GM12864 (cell line): ENCODE data around the gene CNBP.

ENCODE experiments used
- DNase-seq: peaks from one replicate; pipeline ENCODE4 v3.0.0-alpha.2; 2011; ENCODE audit warnings: low read depth
- H3K4me3 ChIP-seq: 2 replicates; pipeline ENCODE4 v1.5.1; 2011; ENCODE audit warnings: mild to moderate bottlenecking, low read depth, low read length, control low read depth
- CTCF ChIP-seq: IDR thresholded peaks from 2 replicates; pipeline ENCODE4 v1.5.1; 2011; ENCODE audit warnings: low read depth, mild to moderate bottlenecking, moderate library complexity, low read length, control low read depth, inconsistent platforms; ENCODE audit errors: missing control alignments

The CNBP gene

GRCh38 chr3:129184396-129184657 lies 631 bp upstream of the CNBP start:
- no peak for DNase-seq
- no peak for TF ChIP-seq CTCF
- H3K4me3 ChIP-seq = peak overlapping the region; percentile 78

- peak overlapping the region; percentile 78 for H3K4me3 ChIP-seq
- DNase-seq = no peak
- no peak for TF ChIP-seq CTCF
Observed at GRCh38 chr3:129182390-129183185, 1.1 kb downstream of the CNBP start.

GRCh38 chr3:129181819-129182218 lies 1.9 kb downstream of the CNBP start:
- H3K4me3 ChIP-seq = peak overlapping the region; percentile 78
- TF ChIP-seq CTCF = no peak
- no peak for DNase-seq

- peak overlapping the region; percentile 78; the same call in 1 of the 2 replicates for H3K4me3 ChIP-seq
- no peak for DNase-seq
- TF ChIP-seq CTCF = no peak
Observed at GRCh38 chr3:129180461-129180860, 3.2 kb downstream of the CNBP start.

GRCh38 chr3:129176051-129176450 lies 7.6 kb downstream of the CNBP start:
- TF ChIP-seq CTCF = no peak

GRCh38 chr3:129173725-129174124 lies 10.0 kb downstream of the CNBP start:
- TF ChIP-seq CTCF = no peak
- no peak for DNase-seq
- H3K4me3 ChIP-seq = no peak overlapping the region

More at GRCh38 chr3:129176051-129176450, 7.6 kb downstream of the CNBP start:
- DNase-seq = no peak
- H3K4me3 ChIP-seq = no peak overlapping the region

GRCh38 chr3:129173206-129173605 lies 10.5 kb downstream of the CNBP start:
- DNase-seq = no peak
- H3K4me3 ChIP-seq = no peak overlapping the region
- TF ChIP-seq CTCF = no peak
